ENCODE results near the gene DGKQ. TPM values are rescaled to one million over a fixed set of nuclear protein-coding genes. Genes with fewer than 3 reads are reported as not detected.
"Not testable (repeated sequence)": the region's sequence is repeated elsewhere in the genome, so short reads cannot be mapped to it uniquely, and the experiment has no call there.

The DGKQ gene
- total and polyA plus RNA-seq, 2 donors (not counting 3 experiments of a cell fraction or from before 2014, with no cell fraction given): 15.8 to 20.2 TPM

- CTCF ChIA-PET: no interaction called here
- Histone ChIP-seq H3K9me3 (replicated peaks; ENCODE audit: control insufficient read depth, insufficient read depth, low read length) (no peaks in the 10 kb centered on the region), H3K27ac (ENCODE audit: insufficient read depth, low read depth, low read length) (no peak overlapping the region), H2AFZ (ENCODE audit: low read depth, low read length) (no peak overlapping the region), H3K9ac (replicated peaks; ENCODE audit: extremely low read depth, insufficient read depth, low read length) (no peak overlapping the region), H3K4me3 (replicated peaks in 1 of 3; ENCODE audit: insufficient read depth in 1 of 3, low read depth in 1 of 3, low read length in 3 of 3) (no peak overlapping the region), H3K79me2 (ENCODE audit: control insufficient read depth, insufficient read depth, low read length) (no peaks in the 10 kb centered on the region), H3K4me1 (ENCODE audit: control insufficient read depth, extremely low read depth, insufficient read depth, low read length) (no peaks in the 10 kb centered on the region), H3K36me3 (ENCODE audit: control insufficient read depth in 2 of 2, extremely low read depth in 1 of 2, insufficient read depth in 2 of 2, low read length in 2 of 2) (no peaks in the 10 kb centered on the region), H3K4me2 (ENCODE audit: insufficient read depth, low read length) (no peak overlapping the region), H3K9me1 (replicated peaks; ENCODE audit: control insufficient read depth, extremely low read depth, insufficient read depth, low read length) (no peaks in the 10 kb centered on the region), H3K27me3 (ENCODE audit: control insufficient read depth in 2 of 2, insufficient read depth in 2 of 2, low read length in 2 of 2) (no peaks in the 10 kb centered on the region), H4K20me1 (replicated peaks; ENCODE audit: control insufficient read depth, extremely low read depth, insufficient read depth, low read length) (no peaks in the 10 kb centered on the region)
- intact Hi-C loops (cut with micrococcal nuclease): no loop called here
- no TSS peak for BruUV-seq (replicated peaks)
- dilution Hi-C loops (cut with MboI; ENCODE audit: extremely low pct_ligation_motif_present, low sequenced_read_pairs): no loop called here
- TF ChIP-seq MAX (IDR thresholded peaks at IDR 0.05; ENCODE audit: insufficient read depth, insufficient read length): no peak
- no peak for TF ChIP-seq POLR2AphosphoS5 (IDR thresholded peaks at IDR 0.05; ENCODE audit: insufficient read depth, low read depth, low read length)
- TF ChIP-seq GATA2 (IDR thresholded peaks at IDR 0.05; ENCODE audit: insufficient read depth, insufficient read length, low read depth, low read length): no peak
- no peak for TF ChIP-seq JUN (IDR thresholded peaks at IDR 0.05; ENCODE audit: borderline replicate concordance, insufficient read depth, insufficient read length, low read depth)
- no peak for TF ChIP-seq CTCF (IDR thresholded peaks at IDR 0.05; ENCODE audit: extremely low read depth in 1 of 2, insufficient read depth in 1 of 2, low read depth in 1 of 2, low read length in 2 of 2)
- no peak for TF ChIP-seq MYC (IDR thresholded peaks at IDR 0.05; ENCODE audit: low read depth, low read length)
- TF ChIP-seq POLR2A (IDR thresholded peaks at IDR 0.05; ENCODE audit: low read depth, low read length): no peak
- TF ChIP-seq EZH2 (IDR thresholded peaks at IDR 0.05; ENCODE audit: borderline replicate concordance, low read depth, low read length, severe bottlenecking): no peak
- FAIRE-seq: no peak
- no peak for DNase-seq (ENCODE audit: low read depth, low spot score)
- POLR2A ChIA-PET: no interaction called here
Measured at GRCh38 chr4:945274-946102, 27.9 kb downstream of the DGKQ start.

- CTCF ChIA-PET: interaction anchor here (1.5 kb wide), 1 partner anchor 10 kb away, joined by 3 read pairs; no protein-coding TSS in a partner anchor
- DNase-seq (ENCODE audit: low read depth, low spot score); POLR2A ChIA-PET: not testable (repeated sequence)
Measured at GRCh38 chr4:939508-939907, 33.9 kb downstream of the DGKQ start.

More at GRCh38 chr4:939508-939907, 33.9 kb downstream of the DGKQ start:
- H3K9me3 ChIP-seq (replicated peaks; ENCODE audit: control insufficient read depth, insufficient read depth, low read length); H2AFZ ChIP-seq (ENCODE audit: low read depth, low read length); dilution Hi-C loops (cut with MboI; ENCODE audit: extremely low pct_ligation_motif_present, low sequenced_read_pairs); H3K4me2 ChIP-seq (ENCODE audit: insufficient read depth, low read length); H3K27me3 ChIP-seq (ENCODE audit: control insufficient read depth in 2 of 2, insufficient read depth in 2 of 2, low read length in 2 of 2); H3K4me3 ChIP-seq (replicated peaks in 1 of 3; ENCODE audit: insufficient read depth in 1 of 3, low read depth in 1 of 3, low read length in 3 of 3); BruUV-seq (replicated peaks); intact Hi-C loops (cut with micrococcal nuclease); FAIRE-seq; H3K36me3 ChIP-seq (ENCODE audit: control insufficient read depth in 2 of 2, extremely low read depth in 1 of 2, insufficient read depth in 2 of 2, low read length in 2 of 2); H3K79me2 ChIP-seq (ENCODE audit: control insufficient read depth, insufficient read depth, low read length); H4K20me1 ChIP-seq (replicated peaks; ENCODE audit: control insufficient read depth, extremely low read depth, insufficient read depth, low read length); H3K9ac ChIP-seq (replicated peaks; ENCODE audit: extremely low read depth, insufficient read depth, low read length); H3K4me1 ChIP-seq (ENCODE audit: control insufficient read depth, extremely low read depth, insufficient read depth, low read length); H3K9me1 ChIP-seq (replicated peaks; ENCODE audit: control insufficient read depth, extremely low read depth, insufficient read depth, low read length); H3K27ac ChIP-seq (ENCODE audit: insufficient read depth, low read depth, low read length): not testable (repeated sequence)

Data from endothelial cell of umbilical vein (primary cell).